ENCODE results near the gene OR52E5.

OR52E5 gene

DNA sequence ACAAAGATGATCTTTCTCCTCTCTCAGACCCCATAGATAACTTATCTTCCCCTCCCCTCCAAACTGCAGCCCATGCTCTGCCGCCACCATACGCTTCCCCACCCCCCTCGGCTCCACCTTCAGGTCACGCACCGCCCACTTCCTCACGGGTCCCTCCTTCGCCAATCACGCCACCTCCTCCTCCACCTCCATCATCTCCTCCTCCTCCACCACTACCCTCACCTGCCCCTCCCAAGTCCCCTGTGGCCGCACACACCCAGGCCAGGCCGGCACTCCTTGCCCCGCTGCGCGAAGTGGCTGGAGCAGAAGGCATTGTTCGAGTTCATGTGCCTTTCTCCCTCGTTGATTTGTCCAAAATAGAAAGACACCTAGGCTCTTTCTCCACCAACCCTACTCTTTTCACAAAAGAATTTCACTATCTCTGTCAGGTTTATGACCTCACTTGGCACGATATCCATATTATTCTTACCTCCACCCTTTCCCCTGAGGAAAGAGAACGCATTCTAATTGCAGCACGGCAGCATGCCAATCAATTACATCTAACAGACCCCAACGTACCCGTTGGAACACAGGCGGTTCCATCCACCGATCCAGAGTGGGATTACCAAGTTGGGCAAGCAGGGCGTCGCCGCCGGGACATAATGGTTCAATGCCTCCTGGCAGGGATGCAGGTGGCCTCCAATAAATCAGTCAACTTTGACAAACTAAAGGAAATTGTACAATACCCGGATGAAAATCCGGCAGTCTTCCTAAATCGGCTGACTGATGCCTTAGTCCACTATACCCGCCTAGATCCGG is 36.8 kb downstream of the OR52E5 start:
- in situ Hi-C loops (cut with HindIII; ENCODE audit: low pct_ligation_motif_present, low pct_unique_long_range_greater_than_20kb, low sequenced_read_pairs): no loop called here

GRCh38 chr11:5930614-5931013 is 37.6 kb downstream of the OR52E5 start:
- no peak for DNase-seq
- in situ Hi-C loops (cut with HindIII; ENCODE audit: low pct_ligation_motif_present, low pct_unique_long_range_greater_than_20kb, low sequenced_read_pairs): no loop called here

More for the DNA sequence above, 36.8 kb downstream of the OR52E5 start:
- no peak for DNase-seq

GRCh38 chr11:5931061-5931460 is 38.1 kb downstream of the OR52E5 start:
- in situ Hi-C loops (cut with HindIII; ENCODE audit: low pct_ligation_motif_present, low pct_unique_long_range_greater_than_20kb, low sequenced_read_pairs): no loop called here
- DNase-seq: no peak

DNA sequence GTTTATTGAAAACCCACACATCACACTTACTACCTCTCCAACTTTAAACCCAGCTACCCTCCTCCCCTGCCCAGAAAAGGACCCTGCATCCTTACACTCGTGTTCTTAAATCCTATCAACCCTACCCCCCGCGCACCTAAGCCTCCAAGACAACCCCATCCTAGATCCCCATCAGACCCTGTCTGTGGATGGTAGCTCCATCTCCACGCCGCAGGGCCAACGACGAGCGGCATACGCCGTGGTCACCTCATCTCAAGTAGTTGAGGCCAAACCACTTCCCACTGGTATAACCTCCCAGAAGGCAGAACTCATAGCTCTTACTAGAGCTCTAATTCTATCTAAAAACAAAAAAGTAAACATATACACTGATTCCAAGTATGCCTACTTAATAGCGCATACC is 39.7 kb downstream of the OR52E5 start:
- DNase-seq: no peak
- in situ Hi-C loops (cut with HindIII; ENCODE audit: low pct_ligation_motif_present, low pct_unique_long_range_greater_than_20kb, low sequenced_read_pairs): no loop called here

GRCh38 chr11:5933116-5933515 is 40.1 kb downstream of the OR52E5 start:
- in situ Hi-C loops (cut with HindIII; ENCODE audit: low pct_ligation_motif_present, low pct_unique_long_range_greater_than_20kb, low sequenced_read_pairs): no loop called here
- no peak for DNase-seq

GRCh38 chr11:5937868-5938602 is 45.0 kb downstream of the OR52E5 start:
- in situ Hi-C loops (cut with HindIII; ENCODE audit: low pct_ligation_motif_present, low pct_unique_long_range_greater_than_20kb, low sequenced_read_pairs): no loop called here
- no peak for DNase-seq

DNA sequence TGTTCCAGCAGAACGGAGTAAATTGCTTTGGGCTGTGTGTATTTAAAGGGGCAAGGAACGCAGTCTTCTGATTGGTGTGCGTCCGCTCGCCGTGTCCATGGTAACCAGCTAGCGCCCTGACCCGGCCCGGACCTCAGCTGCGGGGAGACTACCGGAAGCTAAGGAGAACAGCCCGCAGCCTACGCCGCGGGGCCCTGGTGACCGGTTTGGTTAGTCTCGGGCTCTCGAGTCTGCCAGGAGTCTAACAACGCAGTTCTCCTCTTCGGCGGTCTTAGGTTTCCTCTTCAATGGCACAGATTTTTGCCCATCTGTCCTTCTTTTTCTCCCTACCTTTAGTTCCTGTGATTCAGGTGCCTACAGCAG is 45.6 kb downstream of the OR52E5 start:
- DNase-seq: no peak
- in situ Hi-C loops (cut with HindIII; ENCODE audit: low pct_ligation_motif_present, low pct_unique_long_range_greater_than_20kb, low sequenced_read_pairs): no loop called here

GRCh38 chr11:5940748-5941147 is 47.7 kb downstream of the OR52E5 start:
- DNase-seq: no peak
- in situ Hi-C loops (cut with HindIII; ENCODE audit: low pct_ligation_motif_present, low pct_unique_long_range_greater_than_20kb, low sequenced_read_pairs): no loop called here

- in situ Hi-C loops (cut with HindIII; ENCODE audit: low pct_ligation_motif_present, low pct_unique_long_range_greater_than_20kb, low sequenced_read_pairs): no loop called here
- no peak for DNase-seq
These were observed 48.9 kb downstream of the OR52E5 start, which contains the start of gene OR56A3 for GRCh38 chr11:5941951-5942350. Gene OR56A3 (plus strand): TSS chr11:5942251. CDS start chr11:5947347, 5,096 bp downstream.
